ENCODE results near the gene ISLR.

ISLR gene

GRCh38 chr15:74174958-74175253, 1.4 kb downstream of the ISLR start:
- TF ChIP-seq ZXDB (tag by site-specific recombination; IDR thresholded peaks at IDR 0.05) = no peak
- no peak for TF ChIP-seq ZNF514 (tag by site-specific recombination; IDR thresholded peaks at IDR 0.05)
- TF ChIP-seq ZNF549 (tag by site-specific recombination; IDR thresholded peaks at IDR 0.05) = no peak
- TF ChIP-seq ZNF580 (tag by site-specific recombination; IDR thresholded peaks at IDR 0.05) = no peak
- TF ChIP-seq OVOL3 (tag by site-specific recombination; IDR thresholded peaks at IDR 0.05) = no peak
- no peak for TF ChIP-seq ZNF221 (tag by site-specific recombination; IDR thresholded peaks at IDR 0.05; ENCODE audit: borderline replicate concordance)
- no peak for TF ChIP-seq ZNF677 (tag by site-specific recombination; IDR thresholded peaks at IDR 0.05)
- TF ChIP-seq ZNF548 (tag by site-specific recombination; IDR thresholded peaks at IDR 0.05) = no peak
- TF ChIP-seq ZNF341 (tag by site-specific recombination; IDR thresholded peaks at IDR 0.05; ENCODE audit: low read depth) = no peak
- TF ChIP-seq ZNF121 (tag by site-specific recombination; IDR thresholded peaks at IDR 0.05) = no peak
- no peak for TF ChIP-seq PATZ1 (tag by site-specific recombination; IDR thresholded peaks at IDR 0.05)
- TF ChIP-seq ZNF311 (tag by site-specific recombination; IDR thresholded peaks at IDR 0.05; ENCODE audit: borderline replicate concordance) = no peak
- TF ChIP-seq ZNF692 (tag by site-specific recombination; IDR thresholded peaks at IDR 0.05) = no peak
- no peak for TF ChIP-seq ZNF513 (tag by site-specific recombination; IDR thresholded peaks at IDR 0.05)
- no peak for TF ChIP-seq ZNF529 (tag by site-specific recombination; IDR thresholded peaks at IDR 0.05; ENCODE audit: insufficient replicate concordance)
- TF ChIP-seq ZSCAN18 (tag by site-specific recombination; IDR thresholded peaks at IDR 0.05) = no peak
- TF ChIP-seq ELK4 (IDR thresholded peaks at IDR 0.05; ENCODE audit: borderline replicate concordance, low read depth, low read length) = no peak
- TF ChIP-seq ZNF366 (tag by site-specific recombination; conservative IDR thresholded peaks at IDR 0.05) = no peak
- ChIA-PET POLR2A (interaction anchor here (0.8 to 2.8 kb wide), 3 partner anchors 18 to 41 kb away, joined by 3 to 9 read pairs (median 4); no protein-coding TSS in a partner anchor), CTCF (no interaction called here)
- H3K4me1 ChIP-seq (ENCODE audit: control insufficient read depth, insufficient read depth, low read length) = peaks cover 21% of the 10 kb centered on the region
- H3K9me3 ChIP-seq (ENCODE audit: control insufficient read depth, insufficient read depth, low read depth, low read length) = no peaks in the 10 kb centered on the region
- no peak overlapping the region for H3K4me3 ChIP-seq (ENCODE audit: low read depth, low read length)
- H3K36me3 ChIP-seq (ENCODE audit: control insufficient read depth in 2 of 2, insufficient read depth in 1 of 2, low read length in 2 of 2) = no peaks in the 10 kb centered on the region
- no peak overlapping the region for H3K27ac ChIP-seq (ENCODE audit: extremely low read depth, low read depth, low read length)

All from HEK293 (cell line).